Ishikawa (cell line): Measurements from ENCODE around the gene PRDM10.

Experiments
- CEBPB ChIP-seq: IDR thresholded peaks from 2 replicates; pipeline ENCODE4 v1.6.1; 2012
- CREB1 ChIP-seq: IDR thresholded peaks from 2 replicates; pipeline ENCODE4 v1.6.1; 2012; ENCODE audit warnings: low read depth
- EGR1 ChIP-seq: IDR thresholded peaks from 2 replicates; pipeline ENCODE4 v1.6.1; 2012
- EP300 ChIP-seq: IDR thresholded peaks from 2 replicates; pipeline ENCODE4 v1.6.1; 2012; ENCODE audit warnings: borderline replicate concordance
- FOXM1 ChIP-seq: IDR thresholded peaks from 2 replicates; pipeline ENCODE4 v1.6.1; 2012; ENCODE audit warnings: low read depth, borderline replicate concordance
- NFIC ChIP-seq: IDR thresholded peaks from 2 replicates; pipeline ENCODE4 v1.6.1; 2012
- RAD21 ChIP-seq: IDR thresholded peaks from 2 replicates; pipeline ENCODE4 v1.6.1; 2012; ENCODE audit warnings: low read depth
- REST ChIP-seq: IDR thresholded peaks from 2 replicates; pipeline ENCODE4 v1.6.1; 2012; ENCODE audit warnings: low read depth, mild to moderate bottlenecking
- TAF1 ChIP-seq: IDR thresholded peaks from 2 replicates; pipeline ENCODE4 v1.6.1; 2012; ENCODE audit warnings: low read depth, mild to moderate bottlenecking
- TCF12 ChIP-seq: IDR thresholded peaks from 2 replicates; pipeline ENCODE4 v1.6.1; 2012; ENCODE audit warnings: low read depth
- YY1 ChIP-seq: IDR thresholded peaks from 2 replicates; pipeline ENCODE4 v1.6.1; 2012; ENCODE audit warnings: low read depth
- ZBTB7A ChIP-seq: IDR thresholded peaks from 2 replicates; pipeline ENCODE4 v1.6.1; 2012; ENCODE audit warnings: low read depth
- TF ChIP-seq, protein P1 (sequence below): IDR thresholded peaks from 2 replicates; pipeline ENCODE4 v1.6.1; 2012
- TF ChIP-seq, protein P2 (sequence below): IDR thresholded peaks from 2 replicates; pipeline ENCODE4 v1.6.1; 2012

PRDM10 gene

GRCh38 chr11:129965248-129965647 is 37.4 kb downstream of the PRDM10 start:
- TF ChIP-seq TCF12 (no peak), REST (peak; percentile 74)

GRCh38 chr11:129960216-129961214 is 42.1 kb downstream of the PRDM10 start:
- no peak for TF ChIP-seq CEBPB
- peak; percentile 14; the same call in 1 of the 2 replicates for TF ChIP-seq REST
- no peak for TF ChIP-seq CREB1
- TF ChIP-seq EP300, result no peak
- TF ChIP-seq TAF1, result no peak

- TF ChIP-seq CEBPB (no peak), TCF12 (no peak), TAF1 (no peak)
Measured at GRCh38 chr11:129959687-129960086, 42.9 kb downstream of the PRDM10 start.

DNA sequence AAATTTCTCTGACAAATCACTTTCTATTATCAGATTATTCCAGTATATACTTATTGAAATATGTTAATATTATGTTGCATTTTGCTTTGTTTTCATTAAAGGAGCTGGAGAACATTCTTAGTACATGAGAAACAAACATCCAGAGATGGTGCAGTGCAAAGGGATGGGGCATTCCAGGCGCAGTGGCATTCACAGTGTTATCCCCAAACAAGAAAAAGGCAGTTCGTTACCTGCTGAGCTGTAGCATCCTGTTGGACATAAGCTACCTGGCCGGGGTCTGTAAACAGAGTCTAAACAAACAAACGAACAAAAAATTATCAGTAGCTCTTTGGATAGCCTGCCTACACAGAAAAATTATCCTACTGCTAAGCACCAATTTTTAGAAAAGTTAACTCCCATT is 47.4 kb downstream of the PRDM10 start:
- no peak for TF ChIP-seq YY1
- no peak for TF ChIP-seq FOXM1
- TF ChIP-seq, protein P1, sequence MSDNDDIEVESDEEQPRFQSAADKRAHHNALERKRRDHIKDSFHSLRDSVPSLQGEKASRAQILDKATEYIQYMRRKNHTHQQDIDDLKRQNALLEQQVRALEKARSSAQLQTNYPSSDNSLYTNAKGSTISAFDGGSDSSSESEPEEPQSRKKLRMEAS, result no peak
- TF ChIP-seq EP300, result no peak
- TF ChIP-seq NFIC, result no peak
- no peak for TF ChIP-seq EGR1
- TF ChIP-seq ZBTB7A, result no peak
- TF ChIP-seq REST, result no peak
- no peak for TF ChIP-seq CEBPB
- TF ChIP-seq, protein P2, sequence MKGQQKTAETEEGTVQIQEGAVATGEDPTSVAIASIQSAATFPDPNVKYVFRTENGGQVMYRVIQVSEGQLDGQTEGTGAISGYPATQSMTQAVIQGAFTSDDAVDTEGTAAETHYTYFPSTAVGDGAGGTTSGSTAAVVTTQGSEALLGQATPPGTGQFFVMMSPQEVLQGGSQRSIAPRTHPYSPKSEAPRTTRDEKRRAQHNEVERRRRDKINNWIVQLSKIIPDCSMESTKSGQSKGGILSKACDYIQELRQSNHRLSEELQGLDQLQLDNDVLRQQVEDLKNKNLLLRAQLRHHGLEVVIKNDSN, result no peak
- TF ChIP-seq CREB1, result no peak
- no peak for TF ChIP-seq RAD21

GRCh38 chr11:129951866-129952262 is 50.8 kb downstream of the PRDM10 start:
- TF ChIP-seq, protein P2, result no peak
- TF ChIP-seq ZBTB7A (no peak), RAD21 (no peak), EP300 (no peak)
